ENCODE data around the gene INHA. TPM values are rescaled to one million over a fixed set of nuclear protein-coding genes. Genes with fewer than 3 reads are reported as not detected.
A peak's percentile ranks its signal among the peaks of the same experiment; 100 is the strongest.

Gene INHA
- total and polyA plus RNA-seq, 2 donors (not counting 1 experiment from before 2014, with no cell fraction given) = not detected

DNA sequence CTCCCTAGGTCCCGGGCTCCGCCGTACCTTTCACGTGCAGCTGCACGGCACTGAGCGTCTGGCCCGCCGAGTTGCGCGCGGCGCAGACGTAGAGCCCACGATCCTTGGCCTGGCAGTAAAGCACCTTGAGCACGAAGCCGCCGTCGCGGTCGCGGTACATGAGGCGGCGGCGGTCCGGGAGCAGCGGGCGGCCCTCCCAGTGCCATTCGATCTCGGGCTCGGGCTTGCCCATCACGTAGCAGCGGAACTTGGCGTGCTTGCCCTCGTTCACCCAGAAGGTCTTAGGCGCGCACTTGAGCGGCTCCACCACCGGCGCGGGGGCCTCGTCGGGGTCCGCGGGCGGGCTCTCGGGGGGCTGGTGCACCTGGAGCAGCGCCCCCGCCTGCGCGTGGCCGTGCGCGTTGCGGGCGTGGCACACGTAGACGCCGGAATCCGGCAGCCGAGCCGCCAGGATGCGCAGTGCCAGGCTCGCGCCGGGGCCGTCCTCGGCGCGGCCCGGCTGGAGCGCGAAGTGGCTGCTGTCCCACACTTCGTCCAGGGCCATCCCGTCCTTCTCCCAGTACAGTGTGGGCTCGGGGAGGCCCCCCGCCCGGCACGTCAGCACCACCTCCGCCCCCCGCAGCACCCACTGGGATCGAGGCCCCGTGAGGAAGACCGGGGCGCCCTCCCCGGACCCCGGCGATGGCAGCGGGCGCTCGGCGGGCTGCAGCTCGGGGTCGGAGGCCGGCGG is 1.8 kb upstream of the INHA start:
- Mint-ChIP-seq H3K4me3 (peak overlapping the region; percentile 71), H3K27me3 (peaks cover 53% of the 10 kb centered on the region), H3K9me3 (ENCODE audit: insufficient read depth) (no peaks in the 10 kb centered on the region), H3K27ac (no peak overlapping the region), H3K4me1 (peaks cover 6% of the 10 kb centered on the region)
- ATAC-seq (ENCODE audit: low read depth) = no peak
- no peaks in the 10 kb centered on the region for H3K79me2 ChIP-seq (ENCODE audit: control insufficient read depth, insufficient read depth, low read length)
- peaks cover 0 to 31% (median 18%) of the 10 kb centered on the region in 4 experiments for H3K27me3 ChIP-seq (replicated peaks in 1 of 4; ENCODE audit: control extremely low read depth in 1 of 4, control insufficient read depth in 3 of 4, insufficient read depth in 4 of 4, low read length in 3 of 4)
- peak overlapping the region in 3 of 5 experiments; percentile 30 to 46 (median 33) for H3K4me3 ChIP-seq (ENCODE audit: control extremely low read depth in 1 of 5, extremely low read depth in 1 of 5, insufficient read depth in 1 of 5, low read depth in 2 of 5, low read length in 4 of 5)
- ChIA-PET CTCF (no interaction called here), POLR2A (no interaction called here)
- no peak for TF ChIP-seq EZH2 (IDR thresholded peaks at IDR 0.05; ENCODE audit: borderline replicate concordance, insufficient read depth, low read depth, low read length, poor library complexity, severe bottlenecking)
- TF ChIP-seq, protein P1, sequence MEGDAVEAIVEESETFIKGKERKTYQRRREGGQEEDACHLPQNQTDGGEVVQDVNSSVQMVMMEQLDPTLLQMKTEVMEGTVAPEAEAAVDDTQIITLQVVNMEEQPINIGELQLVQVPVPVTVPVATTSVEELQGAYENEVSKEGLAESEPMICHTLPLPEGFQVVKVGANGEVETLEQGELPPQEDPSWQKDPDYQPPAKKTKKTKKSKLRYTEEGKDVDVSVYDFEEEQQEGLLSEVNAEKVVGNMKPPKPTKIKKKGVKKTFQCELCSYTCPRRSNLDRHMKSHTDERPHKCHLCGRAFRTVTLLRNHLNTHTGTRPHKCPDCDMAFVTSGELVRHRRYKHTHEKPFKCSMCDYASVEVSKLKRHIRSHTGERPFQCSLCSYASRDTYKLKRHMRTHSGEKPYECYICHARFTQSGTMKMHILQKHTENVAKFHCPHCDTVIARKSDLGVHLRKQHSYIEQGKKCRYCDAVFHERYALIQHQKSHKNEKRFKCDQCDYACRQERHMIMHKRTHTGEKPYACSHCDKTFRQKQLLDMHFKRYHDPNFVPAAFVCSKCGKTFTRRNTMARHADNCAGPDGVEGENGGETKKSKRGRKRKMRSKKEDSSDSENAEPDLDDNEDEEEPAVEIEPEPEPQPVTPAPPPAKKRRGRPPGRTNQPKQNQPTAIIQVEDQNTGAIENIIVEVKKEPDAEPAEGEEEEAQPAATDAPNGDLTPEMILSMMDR (IDR thresholded peaks at IDR 0.05) = no peak
- H3K4me1 ChIP-seq (ENCODE audit: control insufficient read depth in 2 of 2, insufficient read depth in 2 of 2, low read length in 2 of 2) = peaks cover 4 to 12% of the 10 kb centered on the region in 2 donors
- DNase-seq = no peak
- peaks cover 0 to 4% (median 0%) of the 10 kb centered on the region in 3 donors for H3K9me3 ChIP-seq (ENCODE audit: control extremely low read depth in 1 of 3, control insufficient read depth in 2 of 3, insufficient read depth in 1 of 3, low read length in 2 of 3)
- H3K9ac ChIP-seq (ENCODE audit: low read length) = peak overlapping the region; percentile 39
- H4K20me1 ChIP-seq (ENCODE audit: control insufficient read depth, insufficient read depth, low read length, poor library complexity, severe bottlenecking) = no peaks in the 10 kb centered on the region
- peak overlapping the region; percentile 65 for H2AFZ ChIP-seq (ENCODE audit: insufficient read depth, low read depth, low read length, poor library complexity, severe bottlenecking)
- intact Hi-C loops (cut with micrococcal nuclease) = no loop called here
- peak overlapping the region; percentile 79 for H3K4me2 ChIP-seq (replicated peaks; ENCODE audit: low read depth, low read length, poor library complexity, severe bottlenecking)
- 28% methylated on average over 95 of the region's 95 CpGs for WGBS (ENCODE audit: insufficient coverage)
- no peaks in the 10 kb centered on the region for H3K36me3 ChIP-seq (replicated peaks in 1 of 2; ENCODE audit: control extremely low read depth in 1 of 2, control insufficient read depth in 1 of 2, extremely low read depth in 1 of 2, insufficient read depth in 2 of 2, low read length in 1 of 2)
- H3K27ac ChIP-seq (ENCODE audit: low read length in 2 of 2) = no peak overlapping the region

DNA sequence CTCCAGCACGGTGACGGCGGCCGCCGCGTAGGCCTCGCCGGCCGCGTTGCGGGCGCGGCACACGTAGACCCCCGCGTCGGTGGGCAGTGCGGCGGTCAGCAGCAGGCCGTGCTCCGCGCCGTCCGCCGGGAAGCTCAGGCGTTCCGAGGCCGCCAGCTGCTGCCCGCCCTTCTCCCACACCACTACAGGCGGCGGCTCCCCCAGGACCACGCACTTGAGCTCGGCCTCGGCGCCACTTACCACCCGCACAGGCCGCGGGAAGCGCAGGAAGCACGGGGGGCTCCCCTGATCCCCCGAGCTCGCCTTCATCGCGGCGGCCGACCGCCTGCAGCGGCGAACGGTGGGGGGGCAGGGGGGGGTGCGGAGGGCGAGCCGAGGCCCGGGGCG is 1.2 kb upstream of the INHA start:
- Histone ChIP-seq H3K4me2 (replicated peaks; ENCODE audit: low read depth, low read length, poor library complexity, severe bottlenecking) (peak overlapping the region; percentile 79), H3K27me3 (replicated peaks in 1 of 4; ENCODE audit: control extremely low read depth in 1 of 4, control insufficient read depth in 3 of 4, insufficient read depth in 4 of 4, low read length in 3 of 4) (peaks cover 0 to 31% (median 18%) of the 10 kb centered on the region in 4 experiments), H3K4me3 (ENCODE audit: control extremely low read depth in 1 of 5, extremely low read depth in 1 of 5, insufficient read depth in 1 of 5, low read depth in 2 of 5, low read length in 4 of 5) (peak overlapping the region in 3 of 5 experiments; percentile 30 to 46 (median 37)), H2AFZ (ENCODE audit: insufficient read depth, low read depth, low read length, poor library complexity, severe bottlenecking) (peak overlapping the region; percentile 65), H3K4me1 (ENCODE audit: control insufficient read depth in 2 of 2, insufficient read depth in 2 of 2, low read length in 2 of 2) (peaks cover 4 to 12% of the 10 kb centered on the region in 2 donors), H3K27ac (ENCODE audit: low read length in 2 of 2) (no peak overlapping the region), H3K9ac (ENCODE audit: low read length) (peak overlapping the region; percentile 39), H4K20me1 (ENCODE audit: control insufficient read depth, insufficient read depth, low read length, poor library complexity, severe bottlenecking) (no peaks in the 10 kb centered on the region), H3K79me2 (ENCODE audit: control insufficient read depth, insufficient read depth, low read length) (no peaks in the 10 kb centered on the region), H3K9me3 (ENCODE audit: control extremely low read depth in 1 of 3, control insufficient read depth in 2 of 3, insufficient read depth in 1 of 3, low read length in 2 of 3) (peaks cover 0 to 4% (median 0%) of the 10 kb centered on the region in 3 donors), H3K36me3 (replicated peaks in 1 of 2; ENCODE audit: control extremely low read depth in 1 of 2, control insufficient read depth in 1 of 2, extremely low read depth in 1 of 2, insufficient read depth in 2 of 2, low read length in 1 of 2) (no peaks in the 10 kb centered on the region)
- DNase-seq = no peak
- Mint-ChIP-seq H3K9me3 (ENCODE audit: insufficient read depth) (no peaks in the 10 kb centered on the region), H3K4me3 (peak overlapping the region; percentile 45), H3K4me1 (peaks cover 6% of the 10 kb centered on the region), H3K27ac (no peak overlapping the region), H3K27me3 (peaks cover 57% of the 10 kb centered on the region)
- ChIA-PET POLR2A (no interaction called here), CTCF (interaction anchor here (1.1 kb wide), 1 partner anchor 10 kb away, joined by 4 read pairs; no protein-coding TSS in a partner anchor)
- no peak for ATAC-seq (ENCODE audit: low read depth)
- intact Hi-C loops (cut with micrococcal nuclease) = no loop called here
- TF ChIP-seq EZH2 (IDR thresholded peaks at IDR 0.05; ENCODE audit: borderline replicate concordance, insufficient read depth, low read depth, low read length, poor library complexity, severe bottlenecking) = no peak
- TF ChIP-seq, protein P1 (IDR thresholded peaks at IDR 0.05) = no peak
- WGBS (ENCODE audit: insufficient coverage) = under 1% methylated on average over 40 of the region's 55 CpGs

Data from B cell (primary cell).